GM23338 (cell line): Measurements from ENCODE around the gene POLR2B. TPM values are rescaled to one million over a fixed set of nuclear protein-coding genes. Genes with fewer than 3 reads are reported as not detected.

Source experiments
- ATAC-seq: fragments of 200-7000 bp; cut with Tn5 transposase; 3 replicates; pipeline ENCODE4 v1.9.1; 2020
- DNase-seq: peaks from one replicate; pipeline ENCODE4 v3.0.0-alpha.2; 2015; ENCODE audit warnings: low spot score
- H2AFZ ChIP-seq: fragments of 200-600 bp; sonication (generic); 2 replicates; pipeline ENCODE4 v1.8.0; 2016; ENCODE audit warnings: antibody characterized with exemption, mild to moderate bottlenecking, moderate library complexity
- H3F3A ChIP-seq: fragments of 200-600 bp; sonication (generic); replicated peaks from 2 replicates; pipeline ENCODE4 v1.8.0; 2017; ENCODE audit warnings: antibody characterized with exemption, mixed run types, low read depth
- H3K27ac ChIP-seq: fragments of 200-600 bp; sonication (generic); 2 replicates; pipeline ENCODE4 v1.6.1; 2016; ENCODE audit warnings: low read depth
- H3K27me3 ChIP-seq: fragments of 200-600 bp; sonication (generic); 2 replicates; pipeline ENCODE4 v1.8.0; 2016; ENCODE audit warnings: mild to moderate bottlenecking, mixed run types, moderate library complexity; ENCODE audit not compliant: insufficient read depth
- H3K36me3 ChIP-seq: fragments of 200-600 bp; sonication (generic); 2 replicates; pipeline ENCODE4 v1.8.0; 2016; ENCODE audit warnings: mild to moderate bottlenecking; ENCODE audit not compliant: insufficient read depth
- H3K4me1 ChIP-seq: fragments of 200-600 bp; sonication (generic); 2 replicates; pipeline ENCODE4 v1.8.0; 2016; ENCODE audit warnings: mild to moderate bottlenecking, moderate library complexity; ENCODE audit not compliant: insufficient read depth
- H3K4me2 ChIP-seq: fragments of 200-600 bp; sonication (generic); 2 replicates; pipeline ENCODE4 v1.7.1; 2017; ENCODE audit warnings: mixed run types
- H3K4me3 ChIP-seq: fragments of 200-600 bp; sonication (generic); 2 replicates; pipeline ENCODE4 v1.6.1; 2016; ENCODE audit warnings: mixed run types
- H3K79me2 ChIP-seq: fragments of 200-600 bp; sonication (generic); replicated peaks from 2 replicates; pipeline ENCODE4 v1.8.0; 2017; ENCODE audit warnings: mild to moderate bottlenecking; ENCODE audit not compliant: insufficient read depth
- H3K9me2 ChIP-seq: fragments of 200-600 bp; sonication (generic); 2 replicates; pipeline ENCODE4 v1.8.0; 2017; ENCODE audit not compliant: insufficient read depth
- H4K20me1 ChIP-seq: fragments of 200-600 bp; sonication (generic); replicated peaks from 2 replicates; pipeline ENCODE4 v1.8.0; 2017; ENCODE audit warnings: mild to moderate bottlenecking; ENCODE audit not compliant: insufficient read depth
- H3K27ac Mint-ChIP-seq: 2 replicates; pipeline ENCODE4 v1.8.0; 2020; ENCODE audit warnings: inconsistent platforms, mild to moderate bottlenecking, moderate library complexity, mixed read lengths
- H3K27me3 Mint-ChIP-seq: 3 replicates; pipeline ENCODE4 v1.8.0; 2022; ENCODE audit warnings: low read depth, mild to moderate bottlenecking, moderate library complexity, mixed read lengths, inconsistent platforms; ENCODE audit not compliant: insufficient read depth, poor library complexity
- H3K36me3 Mint-ChIP-seq: 3 replicates; pipeline ENCODE4 v1.8.0; 2021; ENCODE audit warnings: low read depth, mild to moderate bottlenecking, inconsistent platforms, moderate library complexity, mixed read lengths
- H3K4me1 Mint-ChIP-seq: 3 replicates; pipeline ENCODE4 v1.8.0; 2020; ENCODE audit warnings: mild to moderate bottlenecking, inconsistent platforms, mixed read lengths
- H3K4me3 Mint-ChIP-seq: 3 replicates; pipeline ENCODE4 v1.8.0; 2021; ENCODE audit warnings: moderate library complexity, mild to moderate bottlenecking, inconsistent platforms, mixed read lengths
- H3K9me3 Mint-ChIP-seq: 3 replicates; pipeline ENCODE4 v1.8.0; 2020; ENCODE audit warnings: moderate library complexity, mild to moderate bottlenecking, inconsistent platforms, mixed read lengths
- CREB1 ChIP-seq: fragments of 250-450 bp; sonication (Bioruptor Pico); IDR thresholded peaks from 2 replicates; pipeline ENCODE4 v1.5.0; 2020; ENCODE audit warnings: low read depth, mild to moderate bottlenecking, moderate library complexity
- EZH2 ChIP-seq: fragments of 200-600 bp; sonication (generic); IDR thresholded peaks from one replicate; pipeline ENCODE4 v1.8.0; 2017; ENCODE audit warnings: antibody characterized with exemption, mild to moderate bottlenecking, low read depth; ENCODE audit not compliant: unreplicated experiment
- EZH2phosphoT487 ChIP-seq: fragments of 200-600 bp; sonication (generic); IDR thresholded peaks from one replicate; pipeline ENCODE4 v1.8.1; 2018; ENCODE audit warnings: antibody characterized with exemption; ENCODE audit not compliant: unreplicated experiment
- JUNB ChIP-seq: IDR thresholded peaks from one replicate; pipeline ENCODE4 v1.6.1; 2016; ENCODE audit warnings: antibody characterized with exemption; ENCODE audit not compliant: unreplicated experiment
- NANOG ChIP-seq: IDR thresholded peaks from 2 replicates; pipeline ENCODE4 v1.6.1; 2016; ENCODE audit warnings: antibody characterized with exemption, borderline replicate concordance
- POLR2AphosphoS5 ChIP-seq: IDR thresholded peaks from 2 replicates; pipeline ENCODE4 v1.6.1; 2016; ENCODE audit warnings: antibody characterized with exemption, low read depth
- STAT1 ChIP-seq: IDR thresholded peaks from one replicate; pipeline ENCODE4 v1.6.1; 2016; ENCODE audit warnings: antibody characterized with exemption; ENCODE audit not compliant: unreplicated experiment
- ZNF114 ChIP-seq: fragments of 250-450 bp; sonication (Bioruptor Pico); IDR thresholded peaks from 2 replicates; pipeline ENCODE4 v1.5.0; 2020; ENCODE audit warnings: mild to moderate bottlenecking, moderate library complexity
- ZNF331 ChIP-seq: fragments of 250-450 bp; sonication (Bioruptor Pico); IDR thresholded peaks from 2 replicates; pipeline ENCODE4 v1.5.0; 2020; ENCODE audit warnings: low read depth, mild to moderate bottlenecking, moderate library complexity
- polyA plus RNA-seq: library from polyadenylated mRNA; unstranded; fragments of >200 nt; fragmentation: Nextera tagmentation; extraction: Ambion mirVana; gene quantifications from 2 replicates; pipeline ENCODE4 v1.2.1, GENCODE V29; 2016
- total RNA-seq: library from RNA; depleted of rRNA; stranded (reverse); fragments of >200 nt; shearing (Covaris generic); gene quantifications from 2 replicates; pipeline ENCODE4 v1.2.3, GENCODE V29; 2014
- TF ChIP-seq, protein P1 (sequence below): fragments of 250-450 bp; sonication (Bioruptor Pico); IDR thresholded peaks from 2 replicates; pipeline ENCODE4 v1.5.0; 2020; ENCODE audit warnings: mild to moderate bottlenecking, moderate library complexity
- TF ChIP-seq, protein P2 (sequence below): IDR thresholded peaks from one replicate; pipeline ENCODE4 v1.6.1; 2018; ENCODE audit warnings: antibody characterized with exemption; ENCODE audit not compliant: unreplicated experiment
- TF ChIP-seq, protein P3 (sequence below): IDR thresholded peaks from 2 replicates; pipeline ENCODE4 v1.6.1; 2016; ENCODE audit warnings: antibody characterized with exemption
- TF ChIP-seq, protein P4 (sequence below), 2 experiments: fragments of 200-600 bp in 1 of 2; sonication (generic) in 1 of 2; conservative IDR thresholded peaks; 2 replicates each; pipeline versions ENCODE4 v1.5.1 to v1.6.1; 2016 to 2017; ENCODE audit warnings: antibody characterized with exemption in 2 of 2, low read depth in 2 of 2, mild to moderate bottlenecking in 2 of 2, moderate library complexity in 1 of 2

Gene POLR2B
- total and polyA plus RNA-seq, 2 experiments from 2014 or later = 56.5 to 165 TPM

DNA sequence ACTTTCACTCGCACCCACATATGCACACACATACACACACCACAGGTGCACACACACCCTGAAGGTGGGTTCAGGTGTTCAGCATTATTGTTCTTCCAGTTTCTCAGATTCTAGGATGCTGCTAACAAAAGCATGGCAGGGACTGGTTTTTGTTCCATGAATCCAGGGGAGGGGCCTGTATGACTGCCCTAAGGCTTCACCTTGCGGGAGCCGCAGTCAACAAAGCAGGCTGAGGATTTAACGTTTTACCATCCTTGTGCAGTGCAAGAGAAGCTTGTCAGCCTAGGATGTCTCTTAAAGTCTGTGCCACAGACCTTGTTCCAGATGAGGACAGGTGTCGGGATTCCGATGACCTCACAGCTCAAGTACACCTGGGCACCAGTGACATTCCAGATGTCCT is 61.8 kb downstream of the POLR2B start:
- Histone ChIP-seq H3F3A (no peaks in the 10 kb centered on the region), H4K20me1 (no peaks in the 10 kb centered on the region), H2AFZ (peak overlapping the region; percentile 76), H3K27ac (no peak overlapping the region), H3K9me2 (no peaks in the 10 kb centered on the region), H3K79me2 (no peaks in the 10 kb centered on the region), H3K36me3 (no peaks in the 10 kb centered on the region), H3K4me2 (no peak overlapping the region), H3K4me3 (no peak overlapping the region), H3K4me1 (no peaks in the 10 kb centered on the region), H3K27me3 (no peaks in the 10 kb centered on the region)
- no peak for TF ChIP-seq JUNB
- no peak for TF ChIP-seq POLR2AphosphoS5
- no peak for TF ChIP-seq ZNF114 (CRISPR knock-in tag)
- TF ChIP-seq, protein P1, sequence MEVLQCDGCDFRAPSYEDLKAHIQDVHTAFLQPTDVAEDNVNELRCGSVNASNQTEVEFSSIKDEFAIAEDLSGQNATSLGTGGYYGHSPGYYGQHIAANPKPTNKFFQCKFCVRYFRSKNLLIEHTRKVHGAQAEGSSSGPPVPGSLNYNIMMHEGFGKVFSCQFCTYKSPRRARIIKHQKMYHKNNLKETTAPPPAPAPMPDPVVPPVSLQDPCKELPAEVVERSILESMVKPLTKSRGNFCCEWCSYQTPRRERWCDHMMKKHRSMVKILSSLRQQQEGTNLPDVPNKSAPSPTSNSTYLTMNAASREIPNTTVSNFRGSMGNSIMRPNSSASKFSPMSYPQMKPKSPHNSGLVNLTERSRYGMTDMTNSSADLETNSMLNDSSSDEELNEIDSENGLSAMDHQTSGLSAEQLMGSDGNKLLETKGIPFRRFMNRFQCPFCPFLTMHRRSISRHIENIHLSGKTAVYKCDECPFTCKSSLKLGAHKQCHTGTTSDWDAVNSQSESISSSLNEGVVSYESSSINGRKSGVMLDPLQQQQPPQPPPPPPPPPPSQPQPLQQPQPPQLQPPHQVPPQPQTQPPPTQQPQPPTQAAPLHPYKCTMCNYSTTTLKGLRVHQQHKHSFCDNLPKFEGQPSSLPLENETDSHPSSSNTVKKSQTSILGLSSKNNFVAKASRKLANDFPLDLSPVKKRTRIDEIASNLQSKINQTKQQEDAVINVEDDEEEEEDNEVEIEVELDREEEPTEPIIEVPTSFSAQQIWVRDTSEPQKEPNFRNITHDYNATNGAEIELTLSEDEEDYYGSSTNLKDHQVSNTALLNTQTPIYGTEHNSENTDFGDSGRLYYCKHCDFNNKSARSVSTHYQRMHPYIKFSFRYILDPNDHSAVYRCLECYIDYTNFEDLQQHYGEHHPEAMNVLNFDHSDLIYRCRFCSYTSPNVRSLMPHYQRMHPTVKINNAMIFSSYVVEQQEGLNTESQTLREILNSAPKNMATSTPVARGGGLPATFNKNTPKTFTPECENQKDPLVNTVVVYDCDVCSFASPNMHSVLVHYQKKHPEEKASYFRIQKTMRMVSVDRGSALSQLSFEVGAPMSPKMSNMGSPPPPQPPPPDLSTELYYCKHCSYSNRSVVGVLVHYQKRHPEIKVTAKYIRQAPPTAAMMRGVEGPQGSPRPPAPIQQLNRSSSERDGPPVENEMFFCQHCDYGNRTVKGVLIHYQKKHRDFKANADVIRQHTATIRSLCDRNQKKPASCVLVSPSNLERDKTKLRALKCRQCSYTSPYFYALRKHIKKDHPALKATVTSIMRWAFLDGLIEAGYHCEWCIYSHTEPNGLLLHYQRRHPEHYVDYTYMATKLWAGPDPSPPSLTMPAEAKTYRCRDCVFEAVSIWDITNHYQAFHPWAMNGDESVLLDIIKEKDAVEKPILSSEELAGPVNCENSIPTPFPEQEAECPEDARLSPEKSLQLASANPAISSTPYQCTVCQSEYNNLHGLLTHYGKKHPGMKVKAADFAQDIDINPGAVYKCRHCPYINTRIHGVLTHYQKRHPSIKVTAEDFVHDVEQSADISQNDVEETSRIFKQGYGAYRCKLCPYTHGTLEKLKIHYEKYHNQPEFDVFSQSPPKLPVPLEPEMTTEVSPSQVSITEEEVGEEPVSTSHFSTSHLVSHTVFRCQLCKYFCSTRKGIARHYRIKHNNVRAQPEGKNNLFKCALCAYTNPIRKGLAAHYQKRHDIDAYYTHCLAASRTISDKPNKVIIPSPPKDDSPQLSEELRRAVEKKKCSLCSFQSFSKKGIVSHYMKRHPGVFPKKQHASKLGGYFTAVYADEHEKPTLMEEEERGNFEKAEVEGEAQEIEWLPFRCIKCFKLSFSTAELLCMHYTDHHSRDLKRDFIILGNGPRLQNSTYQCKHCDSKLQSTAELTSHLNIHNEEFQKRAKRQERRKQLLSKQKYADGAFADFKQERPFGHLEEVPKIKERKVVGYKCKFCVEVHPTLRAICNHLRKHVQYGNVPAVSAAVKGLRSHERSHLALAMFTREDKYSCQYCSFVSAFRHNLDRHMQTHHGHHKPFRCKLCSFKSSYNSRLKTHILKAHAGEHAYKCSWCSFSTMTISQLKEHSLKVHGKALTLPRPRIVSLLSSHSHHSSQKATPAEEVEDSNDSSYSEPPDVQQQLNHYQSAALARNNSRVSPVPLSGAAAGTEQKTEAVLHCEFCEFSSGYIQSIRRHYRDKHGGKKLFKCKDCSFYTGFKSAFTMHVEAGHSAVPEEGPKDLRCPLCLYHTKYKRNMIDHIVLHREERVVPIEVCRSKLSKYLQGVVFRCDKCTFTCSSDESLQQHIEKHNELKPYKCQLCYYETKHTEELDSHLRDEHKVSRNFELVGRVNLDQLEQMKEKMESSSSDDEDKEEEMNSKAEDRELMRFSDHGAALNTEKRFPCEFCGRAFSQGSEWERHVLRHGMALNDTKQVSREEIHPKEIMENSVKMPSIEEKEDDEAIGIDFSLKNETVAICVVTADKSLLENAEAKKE (CRISPR knock-in tag) = no peak
- no peak for TF ChIP-seq CREB1 (CRISPR knock-in tag)
- no peak for TF ChIP-seq ZNF331 (CRISPR knock-in tag)
- TF ChIP-seq NANOG = no peak
- TF ChIP-seq STAT1 = no peak
- TF ChIP-seq, protein P2, sequence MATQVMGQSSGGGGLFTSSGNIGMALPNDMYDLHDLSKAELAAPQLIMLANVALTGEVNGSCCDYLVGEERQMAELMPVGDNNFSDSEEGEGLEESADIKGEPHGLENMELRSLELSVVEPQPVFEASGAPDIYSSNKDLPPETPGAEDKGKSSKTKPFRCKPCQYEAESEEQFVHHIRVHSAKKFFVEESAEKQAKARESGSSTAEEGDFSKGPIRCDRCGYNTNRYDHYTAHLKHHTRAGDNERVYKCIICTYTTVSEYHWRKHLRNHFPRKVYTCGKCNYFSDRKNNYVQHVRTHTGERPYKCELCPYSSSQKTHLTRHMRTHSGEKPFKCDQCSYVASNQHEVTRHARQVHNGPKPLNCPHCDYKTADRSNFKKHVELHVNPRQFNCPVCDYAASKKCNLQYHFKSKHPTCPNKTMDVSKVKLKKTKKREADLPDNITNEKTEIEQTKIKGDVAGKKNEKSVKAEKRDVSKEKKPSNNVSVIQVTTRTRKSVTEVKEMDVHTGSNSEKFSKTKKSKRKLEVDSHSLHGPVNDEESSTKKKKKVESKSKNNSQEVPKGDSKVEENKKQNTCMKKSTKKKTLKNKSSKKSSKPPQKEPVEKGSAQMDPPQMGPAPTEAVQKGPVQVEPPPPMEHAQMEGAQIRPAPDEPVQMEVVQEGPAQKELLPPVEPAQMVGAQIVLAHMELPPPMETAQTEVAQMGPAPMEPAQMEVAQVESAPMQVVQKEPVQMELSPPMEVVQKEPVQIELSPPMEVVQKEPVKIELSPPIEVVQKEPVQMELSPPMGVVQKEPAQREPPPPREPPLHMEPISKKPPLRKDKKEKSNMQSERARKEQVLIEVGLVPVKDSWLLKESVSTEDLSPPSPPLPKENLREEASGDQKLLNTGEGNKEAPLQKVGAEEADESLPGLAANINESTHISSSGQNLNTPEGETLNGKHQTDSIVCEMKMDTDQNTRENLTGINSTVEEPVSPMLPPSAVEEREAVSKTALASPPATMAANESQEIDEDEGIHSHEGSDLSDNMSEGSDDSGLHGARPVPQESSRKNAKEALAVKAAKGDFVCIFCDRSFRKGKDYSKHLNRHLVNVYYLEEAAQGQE = no peak
- TF ChIP-seq EZH2phosphoT487 = no peak
- TF ChIP-seq, protein P3, sequence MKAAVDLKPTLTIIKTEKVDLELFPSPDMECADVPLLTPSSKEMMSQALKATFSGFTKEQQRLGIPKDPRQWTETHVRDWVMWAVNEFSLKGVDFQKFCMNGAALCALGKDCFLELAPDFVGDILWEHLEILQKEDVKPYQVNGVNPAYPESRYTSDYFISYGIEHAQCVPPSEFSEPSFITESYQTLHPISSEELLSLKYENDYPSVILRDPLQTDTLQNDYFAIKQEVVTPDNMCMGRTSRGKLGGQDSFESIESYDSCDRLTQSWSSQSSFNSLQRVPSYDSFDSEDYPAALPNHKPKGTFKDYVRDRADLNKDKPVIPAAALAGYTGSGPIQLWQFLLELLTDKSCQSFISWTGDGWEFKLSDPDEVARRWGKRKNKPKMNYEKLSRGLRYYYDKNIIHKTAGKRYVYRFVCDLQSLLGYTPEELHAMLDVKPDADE = no peak
- TF ChIP-seq, protein P4, sequence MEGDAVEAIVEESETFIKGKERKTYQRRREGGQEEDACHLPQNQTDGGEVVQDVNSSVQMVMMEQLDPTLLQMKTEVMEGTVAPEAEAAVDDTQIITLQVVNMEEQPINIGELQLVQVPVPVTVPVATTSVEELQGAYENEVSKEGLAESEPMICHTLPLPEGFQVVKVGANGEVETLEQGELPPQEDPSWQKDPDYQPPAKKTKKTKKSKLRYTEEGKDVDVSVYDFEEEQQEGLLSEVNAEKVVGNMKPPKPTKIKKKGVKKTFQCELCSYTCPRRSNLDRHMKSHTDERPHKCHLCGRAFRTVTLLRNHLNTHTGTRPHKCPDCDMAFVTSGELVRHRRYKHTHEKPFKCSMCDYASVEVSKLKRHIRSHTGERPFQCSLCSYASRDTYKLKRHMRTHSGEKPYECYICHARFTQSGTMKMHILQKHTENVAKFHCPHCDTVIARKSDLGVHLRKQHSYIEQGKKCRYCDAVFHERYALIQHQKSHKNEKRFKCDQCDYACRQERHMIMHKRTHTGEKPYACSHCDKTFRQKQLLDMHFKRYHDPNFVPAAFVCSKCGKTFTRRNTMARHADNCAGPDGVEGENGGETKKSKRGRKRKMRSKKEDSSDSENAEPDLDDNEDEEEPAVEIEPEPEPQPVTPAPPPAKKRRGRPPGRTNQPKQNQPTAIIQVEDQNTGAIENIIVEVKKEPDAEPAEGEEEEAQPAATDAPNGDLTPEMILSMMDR (conservative IDR thresholded peaks at IDR 0.05; ENCODE audit: low read depth in 2 of 2) = no peak
- TF ChIP-seq EZH2 = no peak
- H3K36me3 Mint-ChIP-seq = no peaks in the 10 kb centered on the region
- no peaks in the 10 kb centered on the region for H3K9me3 Mint-ChIP-seq
- no peak overlapping the region for H3K4me3 Mint-ChIP-seq
- peaks cover 3% of the 10 kb centered on the region for H3K27me3 Mint-ChIP-seq
- ATAC-seq (no peak; the same call in 2 of the 3 replicates), DNase-seq (peak; percentile 4)
- H3K27ac Mint-ChIP-seq = no peak overlapping the region
- peaks cover 4% of the 10 kb centered on the region; the same call in 1 of the 3 replicates for H3K4me1 Mint-ChIP-seq
